Omental fat pad (tissue), 4 donors: ENCODE results near the gene CLNS1A. TPM values are rescaled to one million over a fixed set of nuclear protein-coding genes. Genes with fewer than 3 reads are reported as not detected.

ENCODE experiments used
- ATAC-seq: fragments of 150-250 bp; one replicate; pipeline ENCODE4 v1.9.1; 2016; ENCODE audit warnings: mild to moderate bottlenecking, moderate library complexity; ENCODE audit not compliant: low FRiP score
- DNase-seq: peaks from one replicate; pipeline ENCODE4 v3.0.0-alpha.2; 2019; ENCODE audit warnings: low spot score
- CTCF ChIP-seq, 3 donors: fragments of 450-650 bp; IDR thresholded peaks; one replicate each; pipeline ENCODE4 v1.5.1; 2016 to 2017; ENCODE audit warnings: antibody characterized with exemption in 3 of 3, mild to moderate bottlenecking in 3 of 3, moderate library complexity in 2 of 3
- total RNA-seq, 4 donors: library from RNA; depleted of rRNA; stranded (reverse); fragments of >200 nt; gene quantifications; one replicate each; pipeline ENCODE4 v1.1.0, GENCODE V29; 2016

CLNS1A gene
- 100 to 1,000 TPM in 1 of 4 donors, 10 to 100 TPM in 3; 34.7 to 104 (median 75.5) TPM for total RNA-seq

GRCh38 chr11:77637345-77638165, at the start of gene CLNS1A:
TSS of gene CLNS1A (minus strand) at chr11:77637794. CDS start at chr11:77637714, 80 bp downstream.
- TF ChIP-seq CTCF (IDR thresholded peaks at IDR 0.05): no peak
- peak; percentile 93 for ATAC-seq

GRCh38 chr11:77687088-77687487, 49.5 kb upstream of the CLNS1A start:
- ATAC-seq (no peak), DNase-seq (no peak)
- TF ChIP-seq CTCF (IDR thresholded peaks at IDR 0.05): no peak

More at GRCh38 chr11:77637345-77638165, at the start of gene CLNS1A:
- peak; percentile 67 for DNase-seq

GRCh38 chr11:77677138-77677537, 39.5 kb upstream of the CLNS1A start:
- ATAC-seq (no peak), DNase-seq (no peak)
- no peak for TF ChIP-seq CTCF (IDR thresholded peaks at IDR 0.05)

- DNase-seq (no peak), ATAC-seq (no peak)
- TF ChIP-seq CTCF (IDR thresholded peaks at IDR 0.05): no peak
Observed at GRCh38 chr11:77672264-77672663, 34.7 kb upstream of the CLNS1A start.

- TF ChIP-seq CTCF (IDR thresholded peaks at IDR 0.05): no peak
- ATAC-seq: no peak
- DNase-seq: no peak
Observed at GRCh38 chr11:77669848-77670511, 32.4 kb upstream of the CLNS1A start.

- ATAC-seq (no peak), DNase-seq (no peak)
- TF ChIP-seq CTCF (IDR thresholded peaks at IDR 0.05): no peak
Observed at GRCh38 chr11:77668760-77669159, 31.2 kb upstream of the CLNS1A start.
